Sciatic nerve (tissue), 2 donors: ENCODE results near the gene CREB5. TPM values are rescaled to one million over a fixed set of nuclear protein-coding genes. Genes with fewer than 3 reads are reported as not detected.

Source experiments
- ATAC-seq: fragments of 200-7000 bp; cut with Tn5 transposase; one replicate; pipeline ENCODE4 v1.9.1; 2020; ENCODE audit warnings: mild to moderate bottlenecking, moderate library complexity
- DNase-seq: peaks from one replicate; pipeline ENCODE4 v3.0.0-alpha.2; 2020; ENCODE audit warnings: low spot score
- intact Hi-C: fragments of 100-400 bp; cut with DNase I; formaldehyde crosslinking; loops from one replicate; pipeline ENCODE4 v1.14.2; 2022
- total RNA-seq: library from RNA; stranded (reverse); fragmentation: NEBNext Ultra II Directional; extraction: Animal tissue kit (Norgen Biotek cat#: 25700); gene quantifications from one replicate; pipeline ENCODE4 v1.2.1, GENCODE V29; 2021
- donor health status: DM: no; HTN: no; CAD: no.
- donor health status: DM: no; HTN: no; CAD: no.

CREB5 gene
- total RNA-seq, 1 donor from 2014 or later: 20.1 TPM

DNA sequence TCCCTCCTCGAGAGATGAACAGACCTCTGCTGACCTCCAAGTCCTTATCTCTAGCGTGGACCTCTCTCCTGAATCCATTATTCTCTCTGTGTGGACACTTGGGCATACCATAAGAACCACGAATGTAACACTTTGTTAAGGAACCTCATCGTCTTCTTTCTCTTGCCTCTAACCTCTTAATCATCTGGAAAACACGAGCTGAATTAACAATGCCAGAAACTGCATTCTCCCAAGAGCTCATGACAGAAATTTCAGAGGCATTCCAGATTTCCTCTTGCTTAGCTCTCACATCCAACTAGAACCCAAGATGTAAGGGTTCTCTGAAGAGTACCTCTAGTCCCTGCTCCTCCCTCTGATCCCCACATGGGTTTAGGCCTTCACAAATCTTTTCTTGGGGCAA, 444.3 kb downstream of the CREB5 start:
- no peak for ATAC-seq
- DNase-seq: no peak
- intact Hi-C loops: loop anchor here (10.0 kb wide), 1 partner anchor 472 kb away; no protein-coding TSS in a partner anchor

DNA sequence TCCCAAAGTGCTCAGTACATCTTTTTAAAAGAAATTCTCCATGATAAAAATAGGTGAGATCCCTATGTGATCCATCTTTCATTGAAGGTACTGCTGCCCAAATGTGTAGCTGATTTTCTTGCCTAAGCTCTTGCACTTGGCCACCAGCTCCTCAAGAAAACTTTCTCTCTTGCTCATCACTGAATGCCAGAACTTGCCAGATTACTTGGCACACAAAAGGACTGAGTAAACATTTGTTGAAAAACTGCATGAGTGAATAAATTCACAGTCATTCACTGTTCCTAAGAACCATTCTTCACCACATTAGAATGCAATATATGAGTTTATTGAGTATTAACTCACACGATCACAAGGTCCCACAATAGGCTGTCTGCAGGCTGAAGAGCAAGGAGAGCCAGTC, 445.9 kb downstream of the CREB5 start:
- intact Hi-C loops: loop anchor here (10.0 kb wide), 1 partner anchor 473 kb away; no protein-coding TSS in a partner anchor
- ATAC-seq (no peak), DNase-seq (no peak)

DNA sequence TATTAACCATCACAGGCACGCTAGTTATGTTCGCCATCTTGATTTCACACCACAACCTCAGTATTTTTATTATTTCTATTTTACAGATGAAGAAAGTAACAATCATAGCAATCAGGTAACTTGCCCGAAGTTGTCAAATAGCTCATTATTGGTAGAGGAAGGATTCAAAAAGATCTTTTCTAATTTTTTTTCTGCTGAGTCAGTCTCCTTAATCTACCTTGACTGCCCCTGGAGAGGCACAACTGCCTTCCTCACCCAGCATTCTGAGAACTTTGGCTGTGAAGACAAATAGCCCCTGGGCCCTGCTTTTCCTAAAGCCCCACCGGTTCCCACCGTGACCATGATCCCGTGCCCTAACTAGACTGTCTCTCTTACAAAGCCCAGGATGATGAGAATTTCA, 446.6 kb downstream of the CREB5 start:
- DNase-seq: no peak
- intact Hi-C loops: loop anchor here (10.0 kb wide), 1 partner anchor 474 kb away; no protein-coding TSS in a partner anchor
- no peak for ATAC-seq

DNA sequence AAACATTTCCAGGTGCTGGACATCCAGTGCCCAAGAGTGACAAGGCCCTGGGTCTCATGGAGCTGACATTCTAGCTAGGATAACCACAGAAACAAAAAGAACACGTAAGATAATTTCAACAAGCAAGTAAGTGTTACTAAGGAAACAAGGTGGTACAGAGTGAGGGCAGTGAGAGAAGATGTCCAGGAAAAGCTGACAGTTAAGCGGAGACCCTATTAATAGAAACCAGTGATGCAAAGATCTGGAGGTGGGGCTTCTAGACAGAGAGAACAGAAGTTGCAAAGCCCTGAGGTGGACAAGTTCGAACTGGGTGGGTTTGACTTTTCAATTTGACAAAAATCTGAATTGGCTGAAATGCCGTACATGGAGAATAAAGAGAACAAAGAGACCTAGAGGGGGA, 449.5 kb downstream of the CREB5 start:
- intact Hi-C loops: no loop called here
- DNase-seq: no peak

DNA sequence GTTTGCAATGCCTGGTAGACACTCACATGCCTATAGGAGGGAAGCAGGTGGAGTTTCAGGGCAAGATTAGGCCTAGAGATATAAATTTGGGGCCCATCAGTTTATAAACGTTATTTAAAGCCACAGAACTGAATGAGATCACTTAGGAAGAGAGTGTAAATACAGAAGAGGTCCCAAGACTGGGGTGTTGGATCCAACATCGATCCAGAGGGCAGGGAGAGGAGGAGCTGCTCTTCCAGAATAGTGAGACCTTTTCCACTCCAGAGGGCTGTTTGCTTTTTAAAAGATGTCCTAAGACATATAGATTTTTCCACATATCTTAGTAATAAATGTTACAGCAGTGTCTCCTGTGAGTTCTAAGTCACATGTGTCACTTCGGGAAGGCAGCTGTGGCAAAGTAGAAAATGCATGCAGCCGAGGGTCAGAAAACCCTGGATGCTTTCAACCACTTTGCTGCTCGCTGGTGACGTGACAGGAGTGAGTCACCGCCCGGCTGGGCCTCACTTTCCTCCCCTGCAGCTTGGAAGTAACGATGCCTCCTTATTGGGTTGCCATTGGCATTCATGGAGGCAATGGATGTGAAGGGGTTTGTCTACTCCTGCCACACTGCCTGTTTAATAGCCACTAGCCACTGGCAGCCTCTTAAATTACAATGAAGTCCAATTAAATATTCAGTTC, 450.4 kb downstream of the CREB5 start:
- intact Hi-C loops: no loop called here
- ATAC-seq (no peak), DNase-seq (no peak)

More for the DNA sequence above, 449.5 kb downstream of the CREB5 start:
- no peak for ATAC-seq

DNA sequence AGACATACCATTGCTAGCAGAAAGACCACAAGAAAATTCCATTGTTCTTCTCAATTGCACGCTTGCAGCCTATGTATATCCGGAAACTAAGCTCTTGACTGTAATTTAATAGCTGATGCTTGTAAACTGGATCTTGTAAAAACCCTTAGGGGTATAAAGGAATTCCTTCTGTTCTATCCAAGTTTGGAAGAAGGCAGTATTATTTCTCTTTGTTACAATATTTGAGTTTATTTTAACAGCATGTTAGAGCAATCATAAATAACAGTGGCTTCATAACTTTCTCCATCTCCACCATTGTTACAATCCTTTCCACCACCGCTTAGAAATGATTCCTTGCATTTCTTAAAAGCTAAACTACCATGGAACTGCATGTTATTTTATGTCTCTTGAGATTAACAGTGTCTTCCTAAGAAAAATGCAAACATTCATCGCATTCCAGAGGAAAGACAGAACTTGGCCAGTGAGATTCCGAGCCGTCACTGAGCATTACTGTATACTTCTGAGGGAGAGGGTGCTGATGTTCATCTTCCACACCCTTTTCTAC, 453.4 kb downstream of the CREB5 start:
- DNase-seq: no peak
- ATAC-seq: no peak

DNA sequence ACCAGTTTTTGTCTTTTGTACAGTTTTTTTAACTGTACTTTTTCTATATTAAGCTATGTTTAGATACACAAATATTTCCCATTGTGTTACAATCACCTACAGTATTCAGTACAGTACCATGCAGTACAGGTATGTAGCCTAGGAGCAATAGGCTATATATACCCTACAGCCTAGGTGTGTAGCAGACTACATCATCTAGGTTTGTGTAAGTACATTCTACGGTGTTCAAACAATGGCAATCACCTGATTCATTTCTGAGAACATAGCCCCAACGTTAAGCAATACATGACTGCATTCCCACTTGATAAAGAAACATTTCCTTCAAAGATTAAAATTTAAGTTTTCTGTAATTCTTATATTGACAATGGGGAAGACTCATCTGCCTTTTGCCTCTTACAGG, 456.4 kb downstream of the CREB5 start:
- DNase-seq: no peak
- intact Hi-C loops: no loop called here
- no peak for ATAC-seq

More for the DNA sequence above, 453.4 kb downstream of the CREB5 start:
- intact Hi-C loops: no loop called here

DNA sequence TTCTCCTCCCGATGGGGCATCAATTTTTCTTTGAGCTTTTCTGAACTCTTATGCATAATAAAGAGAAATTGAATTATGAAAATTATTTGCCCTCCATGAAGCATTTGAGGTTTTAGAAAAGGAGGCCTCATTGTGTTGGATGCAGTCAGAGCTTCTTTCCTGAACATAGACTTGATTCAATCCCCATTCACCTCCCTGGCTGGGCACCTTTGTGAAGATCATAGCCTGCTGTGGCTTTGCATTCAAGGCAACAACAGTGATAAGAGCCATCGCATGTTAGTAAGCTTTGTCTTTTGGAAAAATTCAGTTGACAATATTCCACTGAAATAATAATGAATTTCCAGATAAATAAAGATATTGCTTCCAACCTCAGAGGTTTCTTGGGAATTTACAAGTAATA, 458.8 kb downstream of the CREB5 start:
- DNase-seq (no peak), ATAC-seq (no peak)
- intact Hi-C loops: no loop called here

DNA sequence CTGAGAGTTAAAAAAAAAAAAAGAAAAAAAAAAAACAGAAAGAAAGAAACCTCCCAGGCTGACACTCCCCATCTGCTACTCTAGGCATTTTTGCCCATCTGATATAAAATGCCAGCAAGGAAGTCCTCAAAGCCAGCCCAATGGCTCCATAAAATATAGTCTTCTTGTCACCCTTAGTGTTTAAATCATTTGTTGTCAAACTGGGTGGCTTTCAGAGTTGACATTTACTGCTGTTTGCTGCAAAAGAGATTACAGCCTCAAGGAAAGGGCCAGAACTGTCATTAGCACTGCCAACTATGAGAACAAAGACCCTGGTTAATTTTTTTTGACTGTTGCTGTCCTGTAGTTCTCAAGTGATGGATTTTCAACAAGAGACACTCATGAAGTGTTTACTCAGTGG, 459.3 kb downstream of the CREB5 start:
- DNase-seq: no peak
- ATAC-seq: no peak
- intact Hi-C loops: no loop called here

DNA sequence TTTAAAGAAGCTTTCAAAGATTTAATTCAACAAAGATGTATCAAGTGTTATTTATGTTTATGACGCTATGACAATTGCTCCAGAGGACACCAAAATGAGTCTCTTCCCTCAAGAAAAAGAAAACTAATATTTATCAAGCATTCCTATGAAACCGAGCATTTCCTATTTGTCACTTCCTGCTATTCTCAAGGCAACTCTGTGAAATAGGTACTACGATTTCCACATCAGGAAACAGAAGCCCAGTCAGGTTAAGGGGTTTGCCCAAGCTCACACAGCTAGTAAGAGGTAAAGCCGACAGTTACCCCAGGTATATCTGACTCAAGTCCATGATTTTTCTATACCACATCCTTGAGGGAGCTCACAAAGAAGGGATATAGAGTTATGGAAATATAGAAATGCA, 459.9 kb downstream of the CREB5 start:
- DNase-seq (no peak), ATAC-seq (no peak)
- intact Hi-C loops: no loop called here

DNA sequence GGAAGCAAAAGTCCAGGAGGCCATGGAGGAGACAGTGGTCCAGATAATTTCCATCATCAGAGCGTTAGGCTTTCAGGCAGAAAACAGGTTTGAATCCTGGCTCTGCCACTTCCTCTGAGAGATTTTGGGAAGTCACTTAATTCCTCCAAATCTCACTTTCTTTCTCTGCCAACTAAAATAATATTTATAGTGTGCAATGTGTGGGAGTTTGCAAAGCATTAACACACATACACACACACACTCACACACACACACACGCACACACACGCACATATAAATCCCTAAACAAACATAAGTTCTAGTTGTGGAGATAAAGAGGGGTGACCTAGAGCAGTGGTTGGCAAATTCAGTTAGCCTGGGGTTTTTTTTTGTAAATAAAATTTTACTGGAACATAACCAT, 461.0 kb downstream of the CREB5 start:
- ATAC-seq (no peak), DNase-seq (no peak)
- intact Hi-C loops: no loop called here

DNA sequence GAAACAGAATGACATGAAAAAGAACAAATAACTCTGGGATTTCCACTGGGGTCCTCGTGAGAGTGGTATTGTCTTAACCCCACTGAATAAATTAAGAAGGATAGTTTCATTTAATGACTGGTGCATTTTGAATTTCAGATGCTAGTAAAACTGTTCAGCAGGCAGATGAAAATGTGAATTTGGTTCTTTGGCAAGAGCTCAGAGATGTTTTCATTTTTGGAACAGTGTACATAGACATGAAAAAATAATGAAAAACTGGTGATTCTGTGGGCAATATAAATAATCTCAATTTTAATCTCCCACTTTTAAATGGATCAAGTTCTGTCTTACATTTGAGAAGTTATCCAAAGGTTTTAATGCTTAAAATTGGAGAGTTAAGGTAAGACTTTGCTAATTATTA, 461.7 kb downstream of the CREB5 start:
- DNase-seq (no peak), ATAC-seq (no peak)
- intact Hi-C loops: no loop called here

Other genes with a start within 250 kb of the CREB5 start
- 21.7 TPM for gene JAZF1, start 231.7 kb upstream of the CREB5 start, total RNA-seq